Stimulated activated CD8-positive, alpha-beta memory T cell treated with anti-CD3 and anti-CD28 coated beads, Interleukin-15, amount 100 ng/mL, for 4 hours (primary cell): ENCODE measurements around the gene SINHCAF.

Experiments
- DNase-seq, 2 donors: peaks; one replicate each; pipeline ENCODE4 v3.0.0-alpha.2; 2020; ENCODE audit warnings: low read depth in 2 of 2

Gene SINHCAF

DNA sequence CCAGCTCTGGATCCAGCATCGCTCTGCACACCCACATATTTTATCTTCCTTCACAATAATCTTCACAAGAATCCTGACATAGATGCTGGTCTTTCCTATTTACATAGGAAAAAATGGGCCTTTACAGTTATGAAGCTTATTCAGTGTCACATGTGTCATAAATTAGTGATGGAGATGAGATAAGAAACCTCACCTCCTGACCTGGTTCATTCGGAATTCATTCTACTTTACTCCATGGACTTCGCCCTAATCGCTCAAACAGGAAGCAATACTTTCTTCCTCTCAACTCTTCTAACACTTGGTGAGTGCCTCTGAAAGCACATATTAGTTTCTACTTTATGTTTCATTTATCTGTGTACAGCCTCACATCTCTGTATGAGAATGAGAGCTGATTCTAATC lies 12.0 kb upstream of the SINHCAF start:
- DNase-seq, result no peak

- DNase-seq, result no peak
Measured at GRCh38 chr12:31331242-31331641, 5.3 kb upstream of the SINHCAF start.

GRCh38 chr12:31326736-31327659 lies 1.0 kb upstream of the SINHCAF start:
- no peak for DNase-seq

DNA sequence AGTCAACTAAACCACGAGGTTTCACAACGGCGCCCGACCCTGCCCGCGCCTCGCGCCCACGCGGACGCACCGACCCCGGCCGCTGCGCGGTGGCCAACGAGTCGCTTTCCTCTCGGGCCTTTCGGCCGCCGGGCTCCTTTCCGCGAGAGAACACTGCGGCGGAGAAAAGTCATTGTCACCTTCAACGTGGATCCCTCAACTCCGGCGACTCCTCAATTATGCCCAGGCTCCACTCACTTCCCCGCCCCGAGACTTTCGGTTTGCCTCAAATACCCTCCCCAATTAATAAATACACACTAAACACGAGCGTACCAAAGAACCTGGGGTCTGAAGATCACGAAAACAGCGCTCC lies 450 bp downstream of the SINHCAF start:
- DNase-seq, result no peak

- peak in 1 of 2 donors; percentile 28 for DNase-seq
Measured at GRCh38 chr12:31324845-31325523, 966 bp downstream of the SINHCAF start.

DNA sequence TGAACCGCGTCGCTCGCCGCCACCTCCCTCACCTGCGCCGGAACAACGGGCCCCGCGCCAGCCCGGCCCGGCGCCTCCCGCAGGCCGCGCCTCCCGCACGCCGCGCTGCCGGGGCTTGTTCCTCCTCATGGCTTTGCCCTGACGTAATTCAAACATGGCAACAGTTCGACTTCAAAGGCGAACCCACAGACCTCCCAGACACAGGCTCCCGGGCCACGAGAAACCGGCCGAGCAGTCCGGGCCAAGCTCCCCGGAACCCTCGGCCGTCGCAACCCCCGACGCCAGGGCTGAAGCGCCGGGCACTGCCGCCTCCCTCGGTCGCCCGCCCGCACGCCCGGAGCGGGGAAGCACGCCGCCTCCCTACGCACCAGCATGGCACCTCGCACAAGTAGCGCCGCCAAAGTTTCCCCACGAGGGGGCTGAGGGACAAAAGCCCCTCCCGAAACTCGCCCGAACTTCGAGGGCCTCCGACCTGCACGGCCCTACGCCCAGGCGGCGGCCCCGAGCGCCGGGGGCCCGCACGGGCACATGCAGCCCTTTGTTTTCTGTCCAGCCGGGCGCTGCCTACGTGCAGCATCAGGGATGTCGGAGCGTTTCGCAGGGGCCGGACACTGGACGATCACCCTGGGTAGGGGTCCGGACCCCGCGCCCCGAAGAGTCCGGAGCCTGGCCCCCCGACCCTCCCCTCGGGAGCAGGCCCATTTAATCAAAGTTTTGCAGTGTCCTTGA lies 1.7 kb downstream of the SINHCAF start:
- DNase-seq, result peak; percentile 52

GRCh38 chr12:31323391-31324115 lies 2.4 kb downstream of the SINHCAF start:
- peak in 1 of 2 donors; percentile 22 for DNase-seq

- DNase-seq, result no peak
Measured at GRCh38 chr12:31322801-31323207, 3.1 kb downstream of the SINHCAF start.

- DNase-seq, result no peak
Measured at GRCh38 chr12:31321897-31322228, 4.1 kb downstream of the SINHCAF start.

DNA sequence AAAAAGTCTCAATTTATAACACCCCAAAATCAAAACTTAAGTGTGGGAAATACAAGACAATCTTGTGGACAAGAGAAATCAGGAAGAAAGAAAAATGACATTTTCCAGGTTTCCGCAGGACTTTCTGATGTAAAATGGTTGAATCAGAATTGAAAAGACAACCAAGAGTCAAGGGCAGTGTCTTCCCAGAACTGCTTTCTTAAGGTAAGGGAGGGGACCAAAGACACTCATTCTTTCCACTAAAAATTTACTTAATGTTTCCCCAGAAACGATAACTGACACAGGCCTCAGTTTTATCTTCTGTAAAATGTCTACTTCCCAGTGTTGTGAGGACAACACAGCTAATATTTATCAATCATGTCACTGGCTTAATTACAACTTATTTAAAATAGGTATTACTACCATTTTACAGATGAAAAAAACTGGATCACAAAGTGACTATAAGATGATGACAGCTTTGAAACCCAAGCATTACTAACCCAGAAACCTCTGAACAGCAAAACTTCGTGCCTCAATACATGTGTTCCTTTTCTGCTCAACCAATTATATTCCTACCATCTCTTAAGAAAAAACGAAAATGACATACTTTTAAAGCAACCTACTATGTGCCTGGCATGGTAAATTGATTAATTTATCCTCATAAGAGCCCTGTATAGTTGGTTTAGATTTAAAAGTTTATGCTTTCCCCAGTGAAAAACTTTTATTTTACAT lies 4.6 kb downstream of the SINHCAF start:
- DNase-seq, result no peak

GRCh38 chr12:31318657-31319269 lies 7.2 kb downstream of the SINHCAF start:
- no peak for DNase-seq

DNA sequence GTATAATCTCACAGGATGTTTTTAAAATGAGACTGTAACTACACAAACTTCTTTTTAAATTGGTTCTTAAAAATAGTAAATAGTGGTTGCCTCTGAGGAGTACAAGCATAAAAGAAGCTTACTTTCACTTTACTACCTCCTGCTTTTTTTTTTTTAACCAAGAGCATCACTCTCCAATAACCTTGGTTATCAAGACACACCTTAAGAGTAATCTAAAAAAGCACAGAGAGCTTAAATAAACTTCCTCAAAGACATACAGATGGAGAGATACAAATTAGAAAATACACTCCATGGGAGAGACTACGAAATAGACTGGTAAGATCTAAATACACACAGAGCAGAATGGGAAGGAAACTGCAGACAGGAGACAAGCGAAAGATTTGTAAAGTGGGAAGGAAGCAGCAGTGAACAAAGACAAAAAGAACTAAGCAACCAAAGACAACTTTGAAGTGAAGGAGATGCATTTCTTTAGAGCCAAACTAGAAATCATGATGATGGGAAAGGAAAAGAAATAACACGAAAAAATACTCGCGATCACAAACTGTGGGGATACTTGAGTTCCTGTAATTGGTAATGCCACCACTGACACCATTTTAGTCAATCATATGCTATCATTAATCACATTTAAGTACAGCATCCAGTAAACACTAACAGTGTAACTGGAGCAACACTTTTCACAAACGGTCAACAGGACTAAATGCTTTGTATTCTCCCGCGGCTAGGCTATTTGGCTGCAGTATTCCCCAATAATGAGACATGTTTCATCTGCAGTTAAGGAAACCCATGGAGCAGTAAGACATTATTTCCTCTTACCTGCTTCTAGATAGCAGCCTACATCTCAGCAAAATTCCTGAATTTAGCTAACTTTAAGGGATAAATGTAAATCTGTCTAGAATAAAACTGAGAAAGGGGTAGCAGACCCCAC lies 8.2 kb downstream of the SINHCAF start:
- DNase-seq, result no peak

DNA sequence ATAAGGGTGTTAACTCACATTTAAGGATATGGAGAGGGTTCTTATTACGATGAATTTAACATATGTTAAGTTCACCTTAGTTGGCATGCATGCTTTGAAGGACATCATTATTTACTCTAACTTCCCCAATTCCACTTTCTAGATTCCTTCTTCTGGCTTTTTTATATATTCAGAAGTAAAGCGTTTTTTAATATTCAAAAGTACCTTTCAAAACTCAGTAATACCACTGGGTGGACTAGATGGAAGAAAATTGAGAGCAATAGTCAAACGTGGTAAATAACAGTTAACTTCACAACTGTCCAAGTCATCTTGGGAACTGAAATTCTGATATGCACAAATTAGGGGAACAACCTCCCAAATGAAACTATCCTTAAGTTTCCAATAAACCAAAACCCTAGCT lies 9.1 kb downstream of the SINHCAF start:
- no peak for DNase-seq

DNA sequence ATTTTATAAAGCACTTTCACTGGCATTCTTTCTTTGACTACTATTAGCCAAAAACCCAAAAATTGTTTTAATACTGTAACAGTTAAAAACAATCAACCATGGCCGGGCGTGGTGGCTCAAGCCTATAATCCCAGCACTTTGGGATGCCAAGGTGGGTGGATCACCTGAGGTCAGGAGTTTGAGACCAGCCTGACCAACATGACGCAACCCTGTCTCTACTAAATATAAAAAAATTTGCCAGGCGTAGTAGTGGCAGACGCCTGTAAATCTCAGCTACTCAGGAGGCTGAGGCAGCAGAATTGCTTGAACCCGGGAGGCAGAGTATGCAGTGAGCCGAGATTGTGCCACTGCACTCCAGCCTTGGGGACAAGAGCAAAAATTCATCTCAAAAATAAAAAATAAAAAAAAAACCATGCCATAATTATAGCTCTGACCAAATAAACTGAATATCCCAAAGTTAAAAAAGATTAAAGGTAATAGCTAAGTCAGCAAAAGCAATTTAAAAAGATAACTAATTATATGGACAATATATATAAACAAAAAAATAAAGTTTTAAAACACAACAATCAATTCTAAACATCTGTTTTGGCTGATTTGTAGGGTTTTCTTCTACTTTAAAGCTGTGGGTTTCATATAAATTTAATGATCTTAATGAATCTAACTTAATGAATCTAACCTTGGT lies 10.0 kb downstream of the SINHCAF start:
- no peak for DNase-seq

DNA sequence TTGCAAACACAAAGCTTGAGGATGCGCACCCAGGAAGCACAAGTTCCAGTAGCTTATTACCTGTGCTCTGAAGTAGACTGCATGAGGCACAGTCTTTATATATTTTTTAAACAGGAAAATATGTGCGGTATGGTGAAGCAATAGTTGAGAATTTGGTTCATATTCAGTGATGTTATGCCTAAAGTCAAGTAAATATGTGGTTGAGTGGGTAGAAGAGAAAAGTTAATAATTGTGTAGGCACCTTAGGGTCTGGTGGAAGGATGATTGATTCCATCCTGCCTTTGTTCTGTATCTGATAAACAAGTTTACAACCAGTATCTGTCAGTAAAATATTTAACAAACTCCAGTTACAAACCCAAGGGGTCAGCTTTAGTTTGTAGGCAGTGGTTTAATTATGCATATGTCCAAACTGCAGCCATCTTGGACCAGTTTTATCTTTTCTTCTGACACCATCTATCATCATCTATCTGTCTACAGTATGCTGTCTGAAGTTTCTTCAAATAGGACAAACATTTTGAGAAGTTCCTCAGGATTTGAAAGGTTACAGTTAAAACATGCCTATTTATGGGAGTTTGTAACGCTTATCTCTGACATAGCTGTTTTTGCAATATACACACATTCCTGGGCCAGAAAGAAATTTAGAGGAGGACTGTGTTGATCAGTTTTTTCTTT lies 10.8 kb downstream of the SINHCAF start:
- DNase-seq, result no peak

DNA sequence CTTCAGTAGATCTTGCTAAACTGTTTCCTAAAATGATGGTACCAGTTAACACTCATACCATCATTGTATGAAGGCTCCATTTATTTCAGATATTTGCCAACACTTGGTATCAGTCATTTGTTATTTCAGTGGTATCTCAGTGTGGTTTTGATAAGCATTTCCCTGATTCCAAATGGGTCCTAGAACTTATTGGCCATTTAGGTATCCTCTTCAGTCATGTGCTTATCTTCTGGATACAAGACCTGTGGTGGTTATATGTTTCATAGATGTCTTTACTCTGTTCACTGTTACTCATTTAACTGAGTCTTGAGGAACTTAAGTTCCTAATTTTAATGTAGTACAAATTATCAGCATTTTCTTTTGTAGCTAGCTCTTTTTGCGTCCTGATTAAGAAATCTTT lies 13.5 kb downstream of the SINHCAF start:
- DNase-seq, result no peak

DNA sequence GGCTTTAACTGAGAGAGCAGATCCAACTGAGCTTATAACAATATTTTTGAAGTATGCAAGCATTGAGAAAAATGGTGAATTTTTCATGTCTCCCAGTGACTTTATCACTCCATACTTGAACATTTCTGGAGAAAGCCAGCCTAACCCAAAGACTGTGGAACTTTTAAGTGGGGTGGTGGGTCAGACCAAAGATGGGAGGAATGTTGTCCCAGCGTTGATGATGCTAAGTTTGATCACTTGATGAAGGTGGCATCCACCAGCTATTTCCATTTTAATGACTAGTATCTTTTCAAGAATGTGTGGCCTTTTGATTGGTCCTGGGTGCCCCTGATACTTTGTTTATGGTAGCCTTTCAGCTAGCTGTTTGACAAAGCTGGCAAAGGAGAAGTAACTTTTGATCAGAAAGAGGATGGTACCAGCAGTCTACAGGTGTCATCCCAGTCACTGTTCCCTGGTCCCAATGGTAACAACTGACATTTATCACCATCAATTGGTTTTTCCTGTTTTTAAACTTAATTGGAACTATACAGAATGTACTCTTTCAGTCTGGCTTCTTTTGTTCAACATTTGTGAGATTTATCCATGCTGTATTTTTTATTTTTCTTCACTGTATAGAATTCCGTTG lies 14.2 kb downstream of the SINHCAF start:
- DNase-seq, result no peak

DNA sequence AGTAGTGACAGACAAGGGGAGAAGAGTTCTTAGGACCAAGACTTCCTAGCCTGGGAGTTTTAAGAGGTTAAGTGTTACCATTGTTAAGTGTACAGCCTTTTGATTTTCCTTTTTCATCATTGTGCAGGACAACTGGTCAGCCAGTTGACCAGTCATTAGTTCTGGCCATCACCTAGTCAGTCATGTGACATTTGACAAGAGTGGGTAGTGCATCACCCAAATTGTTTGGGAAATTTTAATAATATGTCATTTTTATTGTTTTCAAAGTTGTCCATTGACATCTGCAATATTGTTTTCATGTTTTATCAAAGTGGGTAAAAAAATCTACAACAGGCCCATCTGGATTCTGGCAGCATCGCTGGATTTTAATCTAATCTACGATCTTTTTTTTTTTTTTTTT lies 15.5 kb downstream of the SINHCAF start:
- DNase-seq, result no peak
